Stimulated activated CD8-positive, alpha-beta memory T cell treated with anti-CD3 and anti-CD28 coated beads, Interleukin-2, amount 100 ng/mL, for 48 hours (primary cell): ENCODE measurements around the gene PTCD2.

Source experiments
- DNase-seq, 2 donors: peaks; one replicate each; pipeline ENCODE4 v3.0.0-alpha.2; 2020; ENCODE audit warnings: low read depth in 2 of 2

The PTCD2 gene

GRCh38 chr5:72346398-72346797 lies 26.2 kb downstream of the PTCD2 start:
- no peak for DNase-seq

- no peak for DNase-seq
Measured at GRCh38 chr5:72347801-72348308, 27.7 kb downstream of the PTCD2 start.

- no peak for DNase-seq
Measured at GRCh38 chr5:72351376-72351775, 31.2 kb downstream of the PTCD2 start.

- no peak for DNase-seq
Measured at GRCh38 chr5:72352616-72353015, 32.4 kb downstream of the PTCD2 start.

- no peak for DNase-seq
Measured at GRCh38 chr5:72353046-72353445, 32.9 kb downstream of the PTCD2 start.

- DNase-seq, result no peak
Measured at GRCh38 chr5:72355706-72356299, 35.6 kb downstream of the PTCD2 start.

GRCh38 chr5:72356361-72356760 lies 36.2 kb downstream of the PTCD2 start:
- DNase-seq, result no peak

- DNase-seq, result no peak
Measured at GRCh38 chr5:72358925-72359324, 38.8 kb downstream of the PTCD2 start.

- no peak for DNase-seq
Measured at GRCh38 chr5:72359886-72360285, 39.7 kb downstream of the PTCD2 start.

GRCh38 chr5:72363166-72363802 lies 43.1 kb downstream of the PTCD2 start:
- no peak for DNase-seq

GRCh38 chr5:72364171-72364570 lies 44.0 kb downstream of the PTCD2 start:
- no peak for DNase-seq

- no peak for DNase-seq
Measured at GRCh38 chr5:72364951-72365350, 44.8 kb downstream of the PTCD2 start.

- DNase-seq, result no peak
Measured at GRCh38 chr5:72366324-72366976, 46.3 kb downstream of the PTCD2 start.

GRCh38 chr5:72368271-72368670 lies 48.1 kb downstream of the PTCD2 start:
- no peak for DNase-seq

- no peak for DNase-seq
Measured at GRCh38 chr5:72369301-72369700, 49.1 kb downstream of the PTCD2 start.

- no peak for DNase-seq
Measured at GRCh38 chr5:72369711-72370110, 49.5 kb downstream of the PTCD2 start.

GRCh38 chr5:72372331-72372730 lies 52.2 kb downstream of the PTCD2 start:
- no peak for DNase-seq

- DNase-seq, result no peak
Measured at GRCh38 chr5:72372923-72373322, 52.8 kb downstream of the PTCD2 start.

- no peak for DNase-seq
Measured at GRCh38 chr5:72374844-72375243, 54.7 kb downstream of the PTCD2 start.

GRCh38 chr5:72376381-72376780 lies 56.2 kb downstream of the PTCD2 start:
- no peak for DNase-seq

GRCh38 chr5:72377910-72378638 lies 57.9 kb downstream of the PTCD2 start:
- no peak for DNase-seq

- no peak for DNase-seq
Measured at GRCh38 chr5:72378639-72379289, 58.6 kb downstream of the PTCD2 start.
